Measurements from ENCODE around the gene RNASE12.
A peak's percentile ranks its signal among the peaks of the same experiment; 100 is the strongest.
"Not testable (repeated sequence)": the region's sequence is repeated elsewhere in the genome, so short reads cannot be mapped to it uniquely, and the experiment has no call there.

RNASE12 gene

DNA sequence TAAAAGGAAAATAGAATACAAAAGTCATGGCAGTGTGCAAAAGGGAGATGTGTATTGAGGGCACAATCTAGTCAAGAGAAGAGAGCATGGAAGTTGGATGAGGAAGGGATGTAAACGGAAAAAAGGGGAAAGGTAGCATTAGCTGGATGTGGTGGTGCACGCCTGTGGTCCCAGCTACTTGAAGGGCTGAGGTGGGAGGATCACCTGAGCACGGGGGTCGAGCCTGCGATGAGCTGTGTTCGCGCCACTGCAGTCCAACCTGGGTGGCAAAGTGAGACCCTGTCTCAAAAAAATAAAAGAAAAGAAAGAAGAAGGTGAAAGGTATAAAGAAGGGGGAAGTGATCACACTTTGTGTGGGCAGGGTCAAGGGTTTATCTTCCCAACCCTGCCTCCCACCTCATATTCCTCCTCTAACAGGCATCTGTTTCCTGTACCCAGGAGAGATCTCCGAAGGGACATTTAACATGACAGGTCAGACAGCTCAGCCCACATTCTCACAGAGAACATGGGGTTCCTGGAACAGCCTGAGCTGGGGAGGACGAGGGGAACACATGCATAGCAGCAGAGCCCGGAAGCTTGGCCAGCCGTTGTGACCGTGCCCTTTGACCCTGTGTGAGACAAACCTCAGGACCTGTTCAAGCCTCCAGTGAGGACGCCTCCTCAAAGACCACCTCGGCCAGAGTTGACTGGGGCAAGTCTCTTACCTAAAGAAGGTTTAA, 12.2 kb downstream of the RNASE12 start:
- ATAC-seq: peak in 1 of 2 donors; percentile 17

DNA sequence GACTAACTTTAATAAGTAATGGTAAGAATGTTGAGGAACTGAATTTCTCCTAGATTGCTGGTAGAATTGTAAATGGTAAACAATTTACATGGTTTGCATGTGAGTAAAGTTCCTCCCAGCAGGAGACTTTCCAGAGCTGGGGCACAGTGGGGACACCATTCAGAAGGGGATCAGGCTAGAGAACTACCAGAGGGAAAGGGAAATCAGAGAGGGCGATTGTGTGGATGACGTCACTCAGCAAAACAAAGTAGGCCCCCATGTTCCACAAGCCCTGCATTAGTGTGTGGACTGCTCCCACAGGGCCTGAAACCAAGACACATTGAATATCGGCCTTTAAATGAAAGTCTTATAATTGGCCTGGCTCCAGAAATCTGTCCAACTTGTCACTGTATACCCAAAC, 12.9 kb downstream of the RNASE12 start:
- ATAC-seq: no peak

DNA sequence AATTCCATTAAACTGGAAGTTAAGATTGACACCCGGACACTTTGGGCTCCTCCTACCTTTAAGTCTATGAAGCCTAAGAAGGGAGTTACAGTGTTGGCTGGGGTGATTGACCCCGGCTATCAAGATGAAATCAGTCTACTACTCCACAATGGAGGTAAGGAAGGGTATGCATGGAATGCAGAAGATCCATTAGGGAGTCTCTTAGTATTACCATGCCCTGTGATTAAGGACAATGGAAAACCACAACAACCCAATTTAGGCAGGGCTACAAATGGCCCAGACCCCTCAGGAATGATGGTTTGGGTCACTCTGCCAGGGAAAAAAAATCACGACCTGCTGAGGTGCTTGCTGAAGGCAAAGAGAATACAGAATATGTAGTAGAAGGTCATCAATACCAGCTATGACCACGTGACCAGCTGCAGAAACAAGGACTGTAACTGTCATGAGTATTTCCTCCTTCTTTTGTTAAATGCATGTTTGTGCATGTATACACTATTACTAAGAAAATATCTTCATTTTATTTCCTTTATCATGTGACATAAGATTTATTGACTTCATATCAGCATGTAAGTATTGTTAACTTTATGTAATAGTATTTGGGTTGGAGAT, 18.7 kb downstream of the RNASE12 start:
- ATAC-seq: not testable (repeated sequence)

DNA sequence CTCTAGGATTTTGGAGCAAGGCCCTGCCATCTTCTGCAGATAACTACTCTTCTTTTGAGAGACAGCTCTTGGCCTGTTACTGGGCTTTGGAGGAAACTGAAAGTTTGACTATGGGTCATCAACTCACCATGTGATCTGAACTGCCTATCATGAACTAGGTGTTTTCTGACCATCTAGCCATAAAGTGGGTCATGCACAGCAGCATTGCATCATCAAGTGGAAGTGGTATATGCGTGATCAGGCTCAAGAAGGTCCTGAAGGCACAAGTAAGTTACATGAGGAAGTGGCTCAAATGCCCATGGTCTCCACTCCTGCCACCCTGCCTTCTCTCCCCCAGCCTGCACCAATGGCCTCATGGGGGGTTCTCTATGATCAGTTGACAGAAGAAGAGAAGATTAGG, 20.5 kb downstream of the RNASE12 start:
- not testable (repeated sequence) for ATAC-seq

DNA sequence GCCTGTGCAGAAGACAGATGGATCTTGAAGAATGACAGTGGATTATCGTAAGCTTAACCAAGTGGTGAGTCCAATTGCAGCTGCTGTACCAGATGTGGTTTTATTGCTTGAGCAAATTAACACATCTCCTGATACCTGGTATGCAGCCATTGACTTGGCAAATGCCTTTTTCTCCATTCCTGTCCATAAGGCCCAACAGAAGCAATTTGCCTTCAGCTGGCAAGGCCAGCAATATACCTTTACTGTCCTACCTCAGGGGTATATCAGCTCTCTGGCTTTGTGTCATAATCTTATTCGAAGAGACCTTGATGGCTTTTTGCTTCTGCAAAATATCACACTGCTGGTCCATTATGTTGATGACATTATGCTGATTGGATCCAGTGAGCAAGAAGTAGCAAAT, 21.3 kb downstream of the RNASE12 start:
- not testable (repeated sequence) for ATAC-seq

DNA sequence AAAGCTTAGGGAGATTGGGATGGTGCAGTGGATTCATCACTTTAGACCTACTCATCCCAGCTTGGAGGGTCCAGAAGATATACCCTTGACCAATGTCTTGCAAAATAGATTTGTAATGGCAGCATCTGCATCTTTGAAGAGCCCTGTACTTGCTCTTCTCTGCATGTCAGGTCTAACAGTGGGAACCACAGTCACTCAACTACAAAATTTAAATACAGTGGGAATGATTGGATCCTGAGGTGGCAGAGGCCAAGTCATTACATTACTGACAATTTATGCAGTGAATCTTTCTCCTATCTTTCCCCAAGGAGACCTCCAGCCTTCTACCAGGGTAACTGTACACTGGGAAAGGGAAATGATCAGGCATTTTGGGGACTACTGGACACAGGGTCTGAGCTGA, 22.1 kb downstream of the RNASE12 start:
- no peak for ATAC-seq

DNA sequence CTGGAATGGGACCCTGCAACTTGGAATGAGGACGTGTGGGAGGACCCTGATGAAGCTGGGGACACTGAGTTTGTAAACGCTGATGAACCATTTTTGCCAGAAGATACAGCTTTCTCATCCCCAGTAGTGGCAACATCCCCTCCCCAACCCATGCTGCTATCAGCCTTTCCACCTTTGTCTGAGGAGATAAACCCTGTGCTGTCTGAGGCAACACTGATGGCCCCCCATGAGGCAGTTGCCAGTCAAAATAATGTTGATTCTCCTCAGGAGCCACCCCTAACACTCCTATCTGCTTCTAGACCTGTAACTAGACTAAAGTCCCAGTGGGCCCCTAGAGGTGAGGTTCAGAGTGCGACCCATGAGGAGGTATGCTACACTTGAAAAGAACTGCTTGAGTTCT, 22.8 kb downstream of the RNASE12 start:
- no peak for ATAC-seq

DNA sequence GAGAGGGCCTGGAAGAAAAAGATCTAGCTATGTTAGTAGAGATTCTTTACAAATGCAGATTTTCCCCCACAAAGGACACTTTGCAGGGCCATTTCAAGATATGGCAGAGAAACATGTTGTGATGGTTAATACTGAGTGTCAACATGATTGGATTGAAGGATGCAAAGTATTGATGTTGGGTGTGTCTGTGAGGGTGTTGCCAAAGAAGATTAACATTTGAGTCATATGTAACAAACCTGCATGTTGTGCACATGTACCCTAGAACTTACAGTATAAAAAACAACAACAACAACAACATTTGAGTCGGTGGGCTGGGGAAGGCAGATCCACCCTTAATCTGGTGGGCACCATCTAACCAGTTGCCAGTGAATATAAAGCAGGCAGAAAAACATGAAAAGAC, 24.0 kb downstream of the RNASE12 start:
- ATAC-seq: not testable (repeated sequence)

DNA sequence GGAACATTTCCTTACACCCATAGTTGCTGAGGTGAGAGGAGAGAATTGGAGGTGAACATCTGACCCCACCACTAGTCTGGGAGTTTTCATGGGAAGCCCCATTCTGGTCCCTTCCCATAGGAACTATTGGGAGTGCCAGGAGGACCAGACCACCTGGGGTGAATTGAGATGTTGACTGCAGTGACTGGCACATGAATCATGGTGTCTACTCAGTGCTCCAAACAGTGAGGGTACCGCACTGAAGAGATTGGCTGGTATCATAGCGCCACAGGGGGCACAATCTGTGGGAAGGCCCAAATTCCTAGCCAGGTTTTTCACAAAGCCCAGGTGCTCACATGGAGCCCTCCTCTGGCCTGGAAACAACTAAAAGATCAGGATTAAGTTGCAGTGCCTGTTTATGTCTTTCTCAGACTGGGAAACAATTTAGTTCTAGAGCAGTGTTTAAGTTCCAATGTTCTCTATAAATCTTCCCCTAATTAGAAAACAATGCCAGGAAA, 26.6 kb downstream of the RNASE12 start:
- no peak for ATAC-seq

DNA sequence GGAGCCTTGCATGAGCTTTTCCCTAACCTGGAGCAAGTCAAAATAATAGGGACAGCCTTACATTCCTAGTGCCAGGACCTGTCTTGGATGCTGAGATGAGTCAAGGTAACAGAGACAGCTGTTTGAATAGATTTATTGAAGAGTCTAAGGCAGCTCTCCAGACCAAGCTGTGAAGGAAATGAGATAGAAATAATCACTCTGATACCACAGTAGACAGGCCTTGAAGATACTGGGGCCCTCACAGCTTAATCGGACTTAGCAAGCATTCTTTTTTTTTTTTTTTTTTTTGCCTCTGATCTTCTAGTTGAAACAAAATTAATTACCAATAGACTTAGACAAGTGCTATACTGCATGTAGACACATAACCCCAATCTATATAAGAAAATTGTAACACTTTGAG, 27.2 kb downstream of the RNASE12 start:
- no peak for ATAC-seq

DNA sequence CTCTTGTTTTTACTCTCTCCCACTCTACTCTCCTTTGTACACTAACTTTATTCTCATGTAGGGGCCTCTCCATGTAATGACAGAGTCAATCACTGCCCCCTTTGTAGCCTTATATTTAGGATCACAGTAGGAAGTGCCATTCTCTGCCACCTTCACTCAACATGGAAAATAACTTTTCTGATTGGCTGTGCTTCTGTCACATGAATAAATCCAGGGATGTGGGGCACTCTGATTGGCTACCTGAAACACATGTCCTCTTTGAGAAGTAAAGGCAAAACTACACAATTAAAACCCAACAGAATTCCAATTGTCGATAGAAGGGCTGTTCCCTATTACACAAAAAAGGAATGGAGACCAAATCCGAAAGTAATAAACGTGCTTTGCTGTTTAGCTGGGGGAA, 30.2 kb downstream of the RNASE12 start, which contains the start of gene RNASE9:
RNASE9 (minus strand) TSS at position 87 of the 400 bp plus-strand sequence.
- no peak for ATAC-seq

DNA sequence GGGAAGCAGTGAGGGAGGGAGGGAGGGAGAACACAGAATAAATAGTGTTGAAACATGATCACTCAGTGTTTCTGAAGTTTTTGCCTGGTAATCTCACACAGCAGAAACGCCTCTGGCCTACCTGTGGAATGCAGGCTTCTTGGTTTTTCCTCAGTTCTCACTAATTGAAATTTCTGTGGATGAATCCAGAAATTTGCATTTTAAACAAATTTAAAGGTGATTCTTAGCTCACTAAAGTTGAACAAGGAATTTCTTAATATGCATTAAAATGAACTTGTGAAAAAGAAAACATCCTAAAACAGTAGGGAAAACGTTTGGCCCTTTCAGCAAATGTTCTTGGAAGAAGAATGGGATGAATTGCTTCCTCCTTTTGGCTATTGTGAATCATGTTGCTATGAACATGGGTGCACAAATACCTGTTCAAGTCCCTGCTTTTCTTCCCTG, 31.7 kb downstream of the RNASE12 start:
- ATAC-seq: no peak

DNA sequence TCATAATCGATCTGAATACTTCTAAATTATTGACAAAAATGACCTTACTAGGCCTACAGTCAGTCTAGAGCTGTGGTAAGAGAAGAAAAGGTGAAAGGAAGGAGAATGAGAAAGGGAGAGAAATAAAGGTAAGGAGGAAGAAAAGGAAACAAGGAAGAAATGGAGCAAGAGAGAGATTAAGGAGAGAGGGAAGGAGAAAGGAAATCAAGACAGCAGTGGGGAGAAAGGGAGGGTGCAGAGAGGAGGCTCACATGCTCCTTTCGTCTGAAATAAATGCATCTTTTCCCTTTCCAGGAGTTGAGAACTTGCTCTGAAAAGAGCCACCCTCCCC, 34.0 kb downstream of the RNASE12 start:
- no peak for ATAC-seq

DNA sequence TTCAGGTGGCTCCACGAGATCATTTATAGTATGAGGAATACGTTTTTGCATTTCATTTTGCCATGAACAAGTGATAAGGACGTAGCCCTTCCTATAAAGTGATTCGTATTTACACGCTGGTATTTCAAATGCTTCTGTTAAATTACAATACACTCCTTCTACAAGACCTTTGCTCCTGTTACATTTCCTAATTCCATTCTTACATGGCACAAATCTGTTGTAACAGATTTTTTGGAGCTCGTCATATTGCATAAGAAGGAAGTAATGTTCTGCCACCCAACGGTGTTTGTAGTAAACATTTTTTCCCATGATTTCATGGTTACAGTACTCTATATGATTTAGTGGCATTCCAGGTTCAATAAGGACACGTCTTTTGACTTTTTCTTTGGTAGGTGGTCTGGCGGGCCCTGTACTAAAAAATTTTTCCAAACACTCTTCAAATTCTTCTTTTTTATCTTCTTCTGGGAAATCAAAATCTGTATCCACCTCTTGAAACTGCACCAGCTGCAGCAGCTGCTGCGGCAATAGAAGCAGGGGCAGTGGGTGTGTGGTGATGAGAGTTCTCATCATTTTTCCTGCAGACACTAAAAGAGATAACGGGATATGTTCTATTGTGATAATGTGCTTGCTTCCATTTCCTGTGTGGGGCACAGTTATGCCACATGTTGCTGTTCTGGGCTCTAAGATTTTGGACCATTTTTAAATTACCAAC, 34.5 kb downstream of the RNASE12 start:
- no peak for ATAC-seq

DNA sequence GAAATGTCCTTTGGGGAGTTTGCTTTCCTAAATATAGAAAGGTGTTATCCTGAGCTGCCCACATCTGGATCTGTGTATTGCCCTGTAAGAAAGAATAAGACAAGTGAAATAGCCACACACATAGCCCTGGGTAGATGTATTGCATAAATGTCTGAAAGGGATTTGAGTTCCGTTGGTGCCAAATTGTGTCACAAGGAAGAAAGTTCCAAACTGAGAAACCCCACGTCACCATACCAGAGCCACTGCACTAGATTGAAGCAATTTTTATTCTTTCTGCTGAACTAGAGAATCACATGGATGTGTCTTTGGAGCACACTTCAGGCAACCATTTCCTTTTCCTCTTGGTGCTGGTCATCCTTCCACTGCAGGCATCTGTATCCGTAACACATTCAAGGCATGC, 35.3 kb downstream of the RNASE12 start:
- no peak for ATAC-seq

DNA sequence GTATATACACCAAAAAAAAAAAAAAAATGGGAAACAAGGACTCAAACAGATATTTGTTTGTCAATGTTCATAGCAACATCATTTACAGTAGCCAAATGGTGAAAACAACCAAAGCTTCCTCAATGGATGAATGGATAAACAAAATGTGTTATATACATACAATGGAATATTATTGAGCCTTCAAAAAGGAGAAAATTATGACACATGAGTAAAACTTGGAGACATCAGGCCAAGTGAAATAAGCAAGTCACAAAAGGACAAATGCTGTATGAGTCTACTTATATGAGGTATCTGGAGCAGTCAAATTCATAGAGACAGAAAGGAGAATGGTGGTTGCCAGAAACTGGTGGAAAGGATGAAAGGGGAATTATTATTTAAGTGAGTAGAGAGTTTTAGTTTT, 38.2 kb downstream of the RNASE12 start:
- no peak for ATAC-seq

DNA sequence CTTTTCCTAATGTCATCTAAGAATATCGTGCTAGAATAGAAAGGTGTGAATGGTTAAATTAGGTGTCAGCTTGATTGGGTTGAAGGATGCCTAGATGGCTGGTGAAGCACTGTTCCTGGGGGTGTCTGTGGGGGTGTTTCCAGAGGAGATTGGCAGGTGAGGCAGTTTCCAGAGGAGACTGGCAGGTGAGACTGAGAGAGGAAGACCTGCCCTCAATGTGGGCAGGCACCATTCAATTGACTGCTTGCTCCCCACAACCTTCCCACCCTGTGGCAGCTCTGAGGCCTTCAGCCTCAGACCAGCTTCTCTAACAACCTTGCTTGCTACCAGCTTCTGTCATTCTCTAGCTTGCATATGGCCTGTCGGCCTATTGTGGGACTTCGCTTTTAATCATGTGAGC, 39.6 kb downstream of the RNASE12 start:
- no peak for ATAC-seq

DNA sequence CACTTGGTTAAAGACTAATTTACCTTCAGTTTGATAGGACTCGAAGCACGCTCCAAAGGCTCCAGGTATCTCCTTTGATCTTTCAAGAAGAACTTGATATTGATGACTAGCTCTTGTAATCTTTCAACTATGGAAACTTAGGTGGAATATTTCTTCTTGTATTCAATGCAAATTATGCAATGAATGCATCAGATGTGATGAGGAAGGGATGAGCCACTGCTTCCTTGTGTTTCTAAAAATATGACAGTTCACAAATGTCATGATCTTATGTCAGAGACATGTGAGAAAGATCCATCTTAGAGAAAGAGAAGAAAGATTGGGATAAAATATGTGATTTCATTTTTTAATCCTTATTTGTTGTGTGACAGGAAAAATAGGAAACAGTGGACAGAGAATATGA, 40.2 kb downstream of the RNASE12 start:
- no peak for ATAC-seq

DNA sequence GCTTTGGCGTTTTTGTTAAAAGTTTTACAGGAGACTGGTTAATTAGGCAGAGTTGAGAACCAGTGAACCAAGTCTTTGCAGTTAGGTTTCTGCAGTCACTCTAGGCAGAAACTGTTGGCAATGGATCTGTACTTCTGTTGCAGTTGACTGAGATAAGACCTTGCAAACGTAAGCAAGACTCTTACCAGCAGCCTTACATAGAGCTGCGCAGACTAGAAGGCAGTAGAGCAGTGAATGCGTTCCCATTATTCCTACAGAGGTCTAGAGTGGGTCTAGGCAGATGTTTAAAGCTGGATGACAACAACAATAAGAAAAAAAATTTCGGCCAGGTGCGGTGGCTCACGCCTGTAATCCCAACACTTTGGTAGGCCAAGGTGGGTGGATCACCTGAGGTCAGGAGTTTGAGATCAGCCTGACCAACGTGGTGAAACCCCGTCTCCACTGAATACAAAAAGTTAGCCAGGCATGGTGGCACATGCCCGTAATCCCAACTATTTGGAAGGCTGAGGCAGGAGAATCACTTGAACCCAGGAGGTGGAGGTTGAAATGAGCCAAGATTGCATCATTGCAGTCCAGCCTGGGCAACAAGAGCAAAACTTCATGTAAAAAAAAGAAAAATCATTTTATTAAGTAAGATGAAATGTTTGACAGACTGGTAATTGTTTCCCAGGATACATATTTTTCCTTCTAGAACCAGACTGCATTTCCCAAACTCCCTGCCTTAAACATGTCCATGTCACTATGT, 42.6 kb downstream of the RNASE12 start:
- ATAC-seq: no peak

DNA sequence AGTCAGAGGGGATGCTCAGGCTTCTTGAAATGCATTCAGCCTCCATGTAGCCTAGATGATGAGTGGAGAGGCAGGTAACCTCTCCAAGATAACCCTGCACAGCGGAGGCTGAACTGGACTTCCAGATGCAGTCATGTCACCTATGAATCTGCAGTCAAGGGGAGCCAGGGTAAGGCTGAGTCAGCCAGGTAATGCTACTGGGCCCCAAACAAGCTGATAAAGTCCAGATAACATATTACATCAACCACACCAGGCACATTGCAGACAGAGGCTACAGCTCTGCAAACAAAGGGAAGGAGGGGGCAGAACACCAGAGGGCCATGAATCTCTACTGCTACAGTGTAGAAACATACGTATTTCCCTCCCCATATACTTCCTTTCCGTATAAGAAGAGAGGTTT, 44.3 kb downstream of the RNASE12 start:
- no peak for ATAC-seq

All from activated CD4-positive, CD25-positive, alpha-beta regulatory T cell treated with anti-CD3 and anti-CD28 coated beads, Interleukin-2, amount 50 U/mL, for 24 hours (primary cell).